SW480 (cell line): ENCODE measurements around the gene IPO7.
"Not testable (repeated sequence)": the region's sequence is repeated elsewhere in the genome, so short reads cannot be mapped to it uniquely, and the experiment has no call there.

Experiments used
- DNase-seq: peaks from one replicate; pipeline ENCODE4 v3.0.0-alpha.2; 2016; ENCODE audit warnings: low spot score

Gene IPO7

GRCh38 chr11:9384535-9385326, at the start of gene IPO7:
IPO7 (plus strand) TSS chr11:9384652; CDS start chr11:9384764, 112 bp downstream.
- DNase-seq: peak; percentile 95

GRCh38 chr11:9341638-9342178, 42.7 kb upstream of the IPO7 start:
- DNase-seq: no peak

GRCh38 chr11:9344061-9344680, 40.3 kb upstream of the IPO7 start:
- DNase-seq: no peak

- no peak for DNase-seq
Measured at GRCh38 chr11:9347100-9347499, 37.4 kb upstream of the IPO7 start.

GRCh38 chr11:9347779-9348178, 36.7 kb upstream of the IPO7 start:
- not testable (repeated sequence) for DNase-seq

GRCh38 chr11:9351321-9351881, 33.1 kb upstream of the IPO7 start:
- no peak for DNase-seq

- no peak for DNase-seq
Measured at GRCh38 chr11:9357041-9357440, 27.4 kb upstream of the IPO7 start.

- not testable (repeated sequence) for DNase-seq
Measured at GRCh38 chr11:9360862-9361622, 23.4 kb upstream of the IPO7 start.

GRCh38 chr11:9362393-9362863, 22.0 kb upstream of the IPO7 start:
- no peak for DNase-seq

GRCh38 chr11:9363954-9364912, 20.2 kb upstream of the IPO7 start:
- DNase-seq: peak; percentile 98

- no peak for DNase-seq
Measured at GRCh38 chr11:9367551-9367950, 16.9 kb upstream of the IPO7 start.

GRCh38 chr11:9377036-9377435, 7.4 kb upstream of the IPO7 start:
- no peak for DNase-seq

- DNase-seq: no peak
Measured at GRCh38 chr11:9379041-9379440, 5.4 kb upstream of the IPO7 start.

GRCh38 chr11:9380773-9381172, 3.7 kb upstream of the IPO7 start:
- DNase-seq: no peak

- no peak for DNase-seq
Measured at GRCh38 chr11:9385327-9385899, 961 bp downstream of the IPO7 start.

GRCh38 chr11:9386086-9386485, 1.6 kb downstream of the IPO7 start:
- no peak for DNase-seq

- DNase-seq: no peak
Measured at GRCh38 chr11:9386901-9387300, 2.4 kb downstream of the IPO7 start.

- DNase-seq: no peak
Measured at GRCh38 chr11:9396310-9396709, 11.9 kb downstream of the IPO7 start.

- no peak for DNase-seq
Measured at GRCh38 chr11:9396752-9397151, 12.3 kb downstream of the IPO7 start.
